IMR-90 (cell line): ENCODE measurements around the gene SCN4A. TPM values are rescaled to one million over a fixed set of nuclear protein-coding genes. Genes with fewer than 3 reads are reported as not detected.
"Not testable (repeated sequence)": the region's sequence is repeated elsewhere in the genome, so short reads cannot be mapped to it uniquely, and the experiment has no call there.

ENCODE experiments used
- ATAC-seq: fragments of 200-7000 bp; cut with Tn5 transposase; 2 replicates; pipeline ENCODE4 v1.9.1; 2020; ENCODE audit warnings: low read depth, mild to moderate bottlenecking, moderate library complexity
- BruUV-seq: library from RNA; stranded (reverse); fragments of 400-500 nt; replicated peaks from 2 replicates; lab custom pipeline; 2021; lab: Mats Ljungman, UMichigan
- CTCF ChIA-PET: fragments of 300-600 bp; formaldehyde crosslinking; extraction: SDS; loops from one replicate; lab custom pipeline; 2021; ENCODE audit warnings: antibody characterized with exemption; lab: Yijun Ruan, JAX
- POLR2A ChIA-PET: fragments of 300-600 bp; sonication (Branson Sonifier 250); formaldehyde crosslinking; loops from one replicate; lab custom pipeline; 2022; ENCODE audit warnings: antibody characterized with exemption; ENCODE audit not compliant: unreplicated experiment; lab: Charles Lee
- DNase-seq: peaks from one replicate; pipeline ENCODE4 v3.0.0; 2013
- H2AFZ ChIP-seq: replicated peaks from 2 replicates; pipeline ENCODE3; 2013; ENCODE audit warnings: low read length, mild to moderate bottlenecking; ENCODE audit not compliant: poor library complexity
- H2AK5ac ChIP-seq: 2 replicates; pipeline ENCODE4 v1.6.1; 2013; ENCODE audit warnings: low read depth, low read length, inconsistent platforms
- H2AK9ac ChIP-seq: replicated peaks from 2 replicates; pipeline ENCODE3; 2013; ENCODE audit warnings: mild to moderate bottlenecking, low read depth, low read length, moderate library complexity; ENCODE audit not compliant: poor library complexity
- H2BK120ac ChIP-seq: 2 replicates; pipeline ENCODE4 v1.6.1; 2013; ENCODE audit warnings: low read depth, low read length, inconsistent platforms
- H2BK15ac ChIP-seq: 3 replicates; pipeline ENCODE4 v1.6.1; 2013; ENCODE audit warnings: low read depth, low read length, inconsistent platforms
- H2BK20ac ChIP-seq: 2 replicates; pipeline ENCODE4 v1.6.1; 2013; ENCODE audit warnings: low read depth, mild to moderate bottlenecking, inconsistent platforms, low read length, moderate library complexity
- H2BK5ac ChIP-seq: 2 replicates; pipeline ENCODE4 v1.6.1; 2013; ENCODE audit warnings: mild to moderate bottlenecking, low read depth, low read length, inconsistent platforms; ENCODE audit not compliant: poor library complexity, severe bottlenecking
- H3K14ac ChIP-seq: replicated peaks from 2 replicates; pipeline ENCODE4 v1.6.1; 2013; ENCODE audit warnings: low read depth, low read length, inconsistent platforms
- H3K18ac ChIP-seq: 2 replicates; pipeline ENCODE4 v1.6.1; 2013; ENCODE audit warnings: low read depth, low read length, control low read depth
- H3K23ac ChIP-seq: 2 replicates; pipeline ENCODE4 v1.6.1; 2013; ENCODE audit warnings: low read depth, low read length, inconsistent platforms
- H3K27ac ChIP-seq: 2 replicates; pipeline ENCODE4 v1.5.1; 2013; ENCODE audit warnings: mild to moderate bottlenecking, control low read depth, low read length; ENCODE audit not compliant: insufficient read depth
- H3K27me3 ChIP-seq: 2 replicates; pipeline ENCODE4 v1.6.1; 2013; ENCODE audit warnings: low read length; ENCODE audit not compliant: control insufficient read depth, insufficient read depth
- H3K36me3 ChIP-seq: 2 replicates; pipeline ENCODE4 v1.6.1; 2013; ENCODE audit warnings: low read length, mixed read lengths; ENCODE audit not compliant: control insufficient read depth, insufficient read depth
- H3K4ac ChIP-seq: 2 replicates; pipeline ENCODE4 v1.6.1; 2013; ENCODE audit warnings: low read depth, low read length, inconsistent platforms
- H3K4me1 ChIP-seq: 2 replicates; pipeline ENCODE4 v1.6.1; 2013; ENCODE audit warnings: low read length, mixed read lengths; ENCODE audit not compliant: control insufficient read depth, insufficient read depth
- H3K4me2 ChIP-seq: 2 replicates; pipeline ENCODE4 v1.6.1; 2013; ENCODE audit warnings: low read depth, mild to moderate bottlenecking, control low read depth, low read length, moderate library complexity
- H3K4me3 ChIP-seq: 2 replicates; pipeline ENCODE4 v1.5.1; 2013; ENCODE audit warnings: low read depth, mild to moderate bottlenecking, control low read depth, low read length, moderate library complexity; ENCODE audit not compliant: insufficient read depth
- H3K56ac ChIP-seq: 2 replicates; pipeline ENCODE4 v1.6.1; 2013; ENCODE audit warnings: low read length, inconsistent platforms; ENCODE audit not compliant: insufficient read depth; ENCODE audit errors: extremely low read depth
- H3K79me1 ChIP-seq, 2 experiments: 2 replicates each; pipeline ENCODE4 v1.6.1; 2013; ENCODE audit warnings: low read length in 2 of 2, inconsistent platforms in 1 of 2, low read depth in 1 of 2
- H3K9ac ChIP-seq: 2 replicates; pipeline ENCODE4 v1.6.1; 2013; ENCODE audit warnings: low read depth, low read length, control low read depth
- H3K9me1 ChIP-seq: 2 replicates; pipeline ENCODE4 v1.6.1; 2013; ENCODE audit warnings: low read length, inconsistent platforms; ENCODE audit not compliant: insufficient read depth
- H3K9me3 ChIP-seq: 2 replicates; pipeline ENCODE4 v1.6.1; 2013; ENCODE audit warnings: low read length; ENCODE audit not compliant: control insufficient read depth, insufficient read depth
- H4K20me1 ChIP-seq: 2 replicates; pipeline ENCODE4 v1.6.1; 2013; ENCODE audit warnings: low read length, inconsistent platforms; ENCODE audit not compliant: insufficient read depth
- H4K5ac ChIP-seq: 2 replicates; pipeline ENCODE4 v1.6.1; 2013; ENCODE audit warnings: mild to moderate bottlenecking, low read depth, low read length, control low read depth
- H4K8ac ChIP-seq, 2 experiments: 2 replicates each; pipeline ENCODE4 v1.6.1; 2013; ENCODE audit warnings: low read depth in 2 of 2, low read length in 2 of 2, control low read depth in 1 of 2, inconsistent platforms in 1 of 2
- H4K91ac ChIP-seq: 2 replicates; pipeline ENCODE4 v1.6.1; 2013; ENCODE audit warnings: low read depth, low read length, inconsistent platforms; ENCODE audit not compliant: insufficient read depth
- BHLHE40 ChIP-seq: fragments of 150-350 bp; IDR thresholded peaks from 2 replicates; pipeline ENCODE4 v1.6.1; 2016; ENCODE audit warnings: mild to moderate bottlenecking, low read depth, low read length
- CEBPB ChIP-seq: IDR thresholded peaks from 2 replicates; pipeline ENCODE4 v1.6.1; 2012; ENCODE audit warnings: low read depth, low read length, improper control_type of control experiment
- CHD1 ChIP-seq: IDR thresholded peaks from 2 replicates; pipeline ENCODE4 v1.6.1; 2012; ENCODE audit warnings: low read depth, low read length, improper control_type of control experiment
- ELK1 ChIP-seq: fragments of 150-350 bp; IDR thresholded peaks from 2 replicates; pipeline ENCODE4 v1.6.1; 2016; ENCODE audit warnings: low read depth, mild to moderate bottlenecking, low read length, moderate library complexity, borderline replicate concordance
- MAFK ChIP-seq: IDR thresholded peaks from 2 replicates; pipeline ENCODE4 v1.6.1; 2012; ENCODE audit warnings: low read depth, low read length, improper control_type of control experiment
- RCOR1 ChIP-seq: IDR thresholded peaks from 2 replicates; pipeline ENCODE4 v1.6.1; 2012; ENCODE audit warnings: mild to moderate bottlenecking, low read length, improper control_type of control experiment; ENCODE audit not compliant: insufficient replicate concordance
- RFX5 ChIP-seq: IDR thresholded peaks from 2 replicates; pipeline ENCODE4 v1.8.0; 2012; ENCODE audit warnings: low read depth, mild to moderate bottlenecking, low read length, moderate library complexity
- WGBS, 2 experiments: methylation state at CpG; one replicate each; pipeline versions ENCODE4 v1.1.5 to v1.1.7; 2013; ENCODE audit warnings: missing lambda C conversion rate in 2 of 2; ENCODE audit not compliant: insufficient read length in 1 of 2; ENCODE audit errors: extremely low coverage in 2 of 2; 5-methylcytosine and 5-hydroxymethylcytosine counted together
- dilution Hi-C: fragments of 300-500 bp; cut with HindIII; formaldehyde crosslinking; loops from one replicate; pipeline ENCODE4 v1.14.3; 2018; ENCODE audit warnings: low sequenced_read_pairs; ENCODE audit not compliant: unreplicated experiment
- in situ Hi-C: fragments of 300-500 bp; cut with MboI; formaldehyde crosslinking; loops from 3 replicates; pipeline ENCODE4 v1.14.3; 2019; ENCODE audit warnings: low sequenced_read_pairs, inconsistent platforms, mixed read lengths
- intact Hi-C: fragments of 100-400 bp; cut with micrococcal nuclease; formaldehyde crosslinking; loops from 2 replicates; pipeline ENCODE4 v1.10.0; 2022
- polyA plus RNA-seq, 3 experiments: library from polyadenylated mRNA; depleted of rRNA; stranded (reverse); fragments of >200 nt; gene quantifications; 2 replicates each; pipeline ENCODE4 v1.2.3, GENCODE V29; 2012; ENCODE audit warnings: low replicate concordance in 1 of 3
- total RNA-seq: library from RNA; depleted of rRNA; stranded (reverse); fragments of >200 nt; gene quantifications from 2 replicates; pipeline ENCODE4 v1.2.3, GENCODE V29; 2012

The SCN4A gene
- total and polyA plus RNA-seq, 2 of the 4 experiments (the other 2 are of a cell fraction): not detected

GRCh38 chr17:63910096-63910495 lies 62.6 kb downstream of the SCN4A start:
- in situ Hi-C loops: loop anchor here (10.0 kb wide), 2 partner anchors 115 to 375 kb away; partner anchors contain the start of gene ICAM2
- Histone ChIP-seq H2BK5ac (no peak overlapping the region), H2BK120ac (no peak overlapping the region), H3K9me3 (no peaks in the 10 kb centered on the region), H3K23ac (no peak overlapping the region), H3K27me3 (peaks cover 42% of the 10 kb centered on the region), H3K36me3 (no peaks in the 10 kb centered on the region), H4K20me1 (no peaks in the 10 kb centered on the region), H3K9ac (no peak overlapping the region), H2AK5ac (no peak overlapping the region), H2BK20ac (no peak overlapping the region), H2AK9ac (no peak overlapping the region), H3K4ac (no peak overlapping the region), H4K91ac (no peak overlapping the region), H3K18ac (no peak overlapping the region), H3K4me3 (no peak overlapping the region), H3K79me1 (no peaks in the 10 kb centered on the region), H4K8ac (no peak overlapping the region), H3K27ac (no peak overlapping the region), H4K5ac (no peak overlapping the region), H3K4me1 (no peaks in the 10 kb centered on the region), H3K14ac (no peak overlapping the region), H3K9me1 (no peaks in the 10 kb centered on the region), H3K4me2 (no peak overlapping the region), H2AFZ (no peak overlapping the region), H3K56ac (no peak overlapping the region), H2BK15ac (no peak overlapping the region)
- DNase-seq: no peak
- intact Hi-C loops: loop anchor here (10.0 kb wide), 1 partner anchor 375 kb away; no protein-coding TSS in a partner anchor
- CTCF ChIA-PET: interaction anchor here (1.0 kb wide), 1 partner anchor 45 kb away, joined by 4 read pairs; no protein-coding TSS in a partner anchor
- dilution Hi-C loops: no loop called here
- TF ChIP-seq CHD1: no peak
- TF ChIP-seq MAFK: no peak
- no peak for TF ChIP-seq CEBPB
- TF ChIP-seq RFX5: no peak
- TF ChIP-seq ELK1: no peak
- no peak for TF ChIP-seq RCOR1
- no peak for TF ChIP-seq BHLHE40
- BruUV-seq: no TSS peak
- POLR2A ChIA-PET: no interaction called here
- WGBS, 2 experiments: 73% methylated on average over 4 of the region's 14 CpGs; no CpG with 5 or more reads in 1 of the 2 experiments
- no peak for ATAC-seq

- not testable (repeated sequence) for BruUV-seq
Measured at GRCh38 chr17:63909586-63909985, 63.1 kb downstream of the SCN4A start.

More at GRCh38 chr17:63909586-63909985, 63.1 kb downstream of the SCN4A start:
- H2AFZ ChIP-seq, H3K79me1 ChIP-seq, in situ Hi-C loops, dilution Hi-C loops, H3K4ac ChIP-seq, H3K9me1 ChIP-seq, intact Hi-C loops, H3K9ac ChIP-seq, H4K5ac ChIP-seq, H3K56ac ChIP-seq, H3K18ac ChIP-seq, H3K4me3 ChIP-seq, DNase-seq, H3K9me3 ChIP-seq, H2AK9ac ChIP-seq, H3K14ac ChIP-seq, H2BK20ac ChIP-seq, H3K27ac ChIP-seq, H2BK5ac ChIP-seq, H4K20me1 ChIP-seq, H2AK5ac ChIP-seq, H3K4me1 ChIP-seq, H4K91ac ChIP-seq, H2BK120ac ChIP-seq, CTCF ChIA-PET, H3K4me2 ChIP-seq, H3K23ac ChIP-seq, H3K36me3 ChIP-seq, POLR2A ChIA-PET, ATAC-seq, H2BK15ac ChIP-seq, H4K8ac ChIP-seq: not testable (repeated sequence)
- WGBS, 2 experiments: no CpG with 5 or more reads among the region's 10 CpGs
- peaks cover 42% of the 10 kb centered on the region for H3K27me3 ChIP-seq
